ENCODE measurements around the gene MAPRE3.

MAPRE3 gene

DNA sequence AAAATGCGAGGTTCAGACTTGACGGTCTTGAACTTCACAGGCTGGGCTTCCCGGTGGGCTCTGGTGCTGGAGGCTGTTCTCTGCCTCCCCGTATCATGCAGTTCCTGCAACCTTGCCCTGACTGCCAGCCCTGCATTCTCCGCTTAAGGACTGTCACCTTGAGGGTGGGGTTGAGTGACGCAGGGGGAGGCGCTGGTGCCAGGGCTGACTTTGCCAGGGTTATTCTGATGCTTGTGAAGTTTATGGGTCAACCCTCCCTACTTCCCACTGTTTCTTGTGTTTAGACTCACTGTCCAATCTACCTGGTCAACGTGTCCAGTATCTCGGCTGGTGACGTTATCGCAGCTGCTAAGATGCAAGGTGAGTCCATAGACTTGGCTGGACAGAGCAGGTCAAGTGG lies 37.5 kb upstream of the MAPRE3 start:
- H3K4me3 ChIP-seq (ENCODE audit: control insufficient read depth, low read depth, low read length), result no peak overlapping the region
- no peak for DNase-seq (ENCODE audit: low read depth)
- TF ChIP-seq, protein P1, sequence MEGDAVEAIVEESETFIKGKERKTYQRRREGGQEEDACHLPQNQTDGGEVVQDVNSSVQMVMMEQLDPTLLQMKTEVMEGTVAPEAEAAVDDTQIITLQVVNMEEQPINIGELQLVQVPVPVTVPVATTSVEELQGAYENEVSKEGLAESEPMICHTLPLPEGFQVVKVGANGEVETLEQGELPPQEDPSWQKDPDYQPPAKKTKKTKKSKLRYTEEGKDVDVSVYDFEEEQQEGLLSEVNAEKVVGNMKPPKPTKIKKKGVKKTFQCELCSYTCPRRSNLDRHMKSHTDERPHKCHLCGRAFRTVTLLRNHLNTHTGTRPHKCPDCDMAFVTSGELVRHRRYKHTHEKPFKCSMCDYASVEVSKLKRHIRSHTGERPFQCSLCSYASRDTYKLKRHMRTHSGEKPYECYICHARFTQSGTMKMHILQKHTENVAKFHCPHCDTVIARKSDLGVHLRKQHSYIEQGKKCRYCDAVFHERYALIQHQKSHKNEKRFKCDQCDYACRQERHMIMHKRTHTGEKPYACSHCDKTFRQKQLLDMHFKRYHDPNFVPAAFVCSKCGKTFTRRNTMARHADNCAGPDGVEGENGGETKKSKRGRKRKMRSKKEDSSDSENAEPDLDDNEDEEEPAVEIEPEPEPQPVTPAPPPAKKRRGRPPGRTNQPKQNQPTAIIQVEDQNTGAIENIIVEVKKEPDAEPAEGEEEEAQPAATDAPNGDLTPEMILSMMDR (IDR thresholded peaks at IDR 0.05; ENCODE audit: control insufficient read depth, insufficient read depth, low read depth, low read length, missing control alignments), result no peak

DNA sequence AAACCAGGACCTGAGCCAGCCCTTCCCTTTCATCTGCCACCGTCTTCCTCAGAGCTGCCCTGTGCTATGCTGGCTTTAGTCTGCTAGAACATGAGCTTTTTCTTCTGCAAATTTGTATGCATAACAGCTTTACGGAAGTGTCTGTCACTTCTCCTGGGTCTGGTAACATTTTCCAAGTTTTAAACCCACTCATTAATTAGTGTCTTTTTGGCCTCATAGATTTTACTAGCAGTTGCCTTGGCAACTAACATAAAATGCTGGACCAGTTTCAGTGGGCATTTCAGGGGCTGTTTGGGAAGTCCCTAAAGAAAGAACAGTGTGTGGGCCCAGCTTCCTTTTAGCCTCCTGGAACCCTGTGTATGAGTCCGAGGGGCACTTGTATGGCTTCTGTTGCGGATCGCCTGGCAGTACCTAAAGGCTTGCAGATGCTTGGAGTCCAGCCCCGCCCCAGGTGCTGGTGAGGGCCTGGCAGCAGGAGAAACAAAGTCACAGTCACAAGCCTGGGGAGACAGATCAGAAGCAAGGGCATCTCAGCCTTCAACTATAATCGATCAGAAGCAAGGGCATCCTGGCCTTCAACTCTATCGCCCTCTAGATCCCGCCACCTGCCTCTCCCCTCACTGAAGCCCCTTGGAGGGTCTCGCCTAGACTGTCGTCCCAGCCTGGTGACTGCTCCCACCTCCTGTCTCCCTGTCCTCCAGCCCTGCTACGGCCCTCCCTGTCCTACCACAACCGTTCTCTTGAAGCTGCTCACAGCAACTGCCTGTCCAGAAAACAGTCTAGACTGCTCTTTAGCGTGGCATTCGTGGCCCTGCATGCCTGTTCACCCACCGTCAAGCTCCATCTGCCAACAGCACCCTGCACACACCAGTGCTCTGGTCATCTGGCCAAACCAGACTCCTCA lies 36.8 kb upstream of the MAPRE3 start:
- no peak overlapping the region for H3K4me3 ChIP-seq (ENCODE audit: control insufficient read depth, low read depth, low read length)
- DNase-seq (ENCODE audit: low read depth), result no peak
- TF ChIP-seq, protein P1 (IDR thresholded peaks at IDR 0.05; ENCODE audit: control insufficient read depth, insufficient read depth, low read depth, low read length, missing control alignments), result no peak

DNA sequence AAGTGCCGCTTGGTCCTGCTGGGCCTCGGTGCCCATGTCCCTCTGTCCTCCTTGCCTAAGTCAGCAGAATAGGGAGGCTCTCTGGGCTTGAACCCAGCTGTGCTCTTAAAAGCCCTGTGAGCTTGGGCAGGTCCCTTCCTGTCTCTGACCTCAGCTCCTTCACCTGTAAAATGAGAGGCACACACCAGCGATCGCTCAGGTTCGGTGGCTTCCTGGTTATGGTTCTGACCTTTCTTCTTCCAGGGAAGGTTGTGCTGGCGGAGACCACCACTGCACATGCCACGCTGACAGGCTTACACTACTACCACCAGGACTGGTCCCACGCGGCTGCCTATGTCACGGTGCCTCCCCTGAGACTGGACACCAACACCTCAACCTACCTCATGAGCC lies 36.1 kb upstream of the MAPRE3 start:
- DNase-seq (ENCODE audit: low read depth), result no peak
- TF ChIP-seq, protein P1 (IDR thresholded peaks at IDR 0.05; ENCODE audit: control insufficient read depth, insufficient read depth, low read depth, low read length, missing control alignments), result no peak
- no peak overlapping the region for H3K4me3 ChIP-seq (ENCODE audit: control insufficient read depth, low read depth, low read length)

DNA sequence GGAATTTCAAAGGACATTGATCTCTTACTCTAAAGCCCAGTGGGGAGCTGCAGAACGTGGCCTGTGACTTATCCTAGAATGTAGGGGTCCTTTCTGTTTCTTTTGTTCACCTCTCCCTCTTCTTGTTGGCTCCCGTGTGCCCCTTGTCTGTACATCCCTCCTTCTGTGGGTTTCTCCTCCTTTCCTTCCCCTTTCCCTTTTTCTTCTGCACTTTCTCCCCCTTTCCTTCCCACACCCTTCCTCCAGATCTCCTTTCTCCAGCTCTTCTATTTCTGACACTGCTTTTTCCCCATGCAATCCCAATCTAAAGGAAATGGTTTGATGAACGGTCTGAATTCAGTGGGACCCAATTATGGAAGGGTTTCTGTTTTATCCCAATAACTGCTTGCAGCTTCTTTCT lies 35.5 kb upstream of the MAPRE3 start:
- TF ChIP-seq, protein P1 (IDR thresholded peaks at IDR 0.05; ENCODE audit: control insufficient read depth, insufficient read depth, low read depth, low read length, missing control alignments), result no peak
- DNase-seq (ENCODE audit: low read depth), result no peak
- H3K4me3 ChIP-seq (ENCODE audit: control insufficient read depth, low read depth, low read length), result no peak overlapping the region

DNA sequence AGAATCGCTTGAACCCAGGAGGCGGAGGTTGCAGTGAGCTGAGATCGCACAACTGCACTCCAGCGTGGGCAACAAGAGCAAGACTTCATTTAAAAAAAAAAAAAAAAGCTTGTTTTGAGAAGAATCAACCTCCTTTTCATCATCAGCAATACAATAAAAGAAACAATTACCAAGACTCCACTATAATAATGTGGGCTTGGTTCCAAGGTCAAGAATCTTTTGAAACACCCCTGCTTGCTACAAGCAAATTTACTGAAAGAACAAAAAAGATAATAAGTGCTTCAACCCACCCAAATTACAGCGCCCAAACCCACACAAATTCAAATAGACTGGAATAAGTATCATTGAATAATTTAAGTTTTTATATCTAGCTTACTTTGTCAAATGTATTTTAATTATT lies 33.6 kb upstream of the MAPRE3 start:
- TF ChIP-seq, protein P1 (IDR thresholded peaks at IDR 0.05; ENCODE audit: control insufficient read depth, insufficient read depth, low read depth, low read length, missing control alignments), result no peak
- no peak for DNase-seq (ENCODE audit: low read depth)
- H3K4me3 ChIP-seq (ENCODE audit: control insufficient read depth, low read depth, low read length), result no peak overlapping the region

DNA sequence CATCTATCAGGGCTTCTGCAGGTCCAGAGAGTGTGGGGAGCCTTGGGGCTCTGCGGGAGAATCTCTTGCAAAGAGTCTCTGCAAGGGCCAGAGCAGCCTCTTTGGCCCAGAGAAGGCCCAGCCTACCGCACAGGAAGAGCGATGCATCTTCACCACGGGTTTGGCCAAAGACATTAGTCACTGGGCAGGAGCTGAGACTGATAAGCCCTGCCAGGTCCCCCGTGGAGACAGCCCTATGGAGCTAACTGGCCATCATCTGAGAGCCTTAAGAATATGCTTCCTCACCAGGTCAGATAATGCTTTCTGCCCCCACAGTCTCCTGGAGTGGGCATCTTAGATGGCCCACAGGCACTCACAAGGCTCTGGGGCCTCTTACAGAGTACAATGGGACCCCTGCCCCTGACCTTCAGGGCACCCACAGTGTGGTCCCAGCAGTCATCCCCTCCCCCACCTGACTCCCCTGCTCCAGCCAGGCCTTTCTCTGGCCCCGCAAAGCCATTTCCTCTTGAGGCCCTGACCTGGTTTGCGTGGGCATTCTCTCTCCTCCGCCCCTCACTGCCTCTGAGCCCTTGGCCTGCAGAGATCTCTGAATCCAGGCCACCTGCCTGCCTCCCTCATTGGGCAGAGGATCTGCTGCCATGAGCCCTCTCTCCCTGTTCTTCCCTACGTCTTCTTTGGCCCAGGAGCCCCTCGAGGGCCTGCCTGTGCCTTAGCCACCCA lies 31.9 kb upstream of the MAPRE3 start:
- no peak overlapping the region for H3K4me3 ChIP-seq (ENCODE audit: control insufficient read depth, low read depth, low read length)
- TF ChIP-seq, protein P1 (IDR thresholded peaks at IDR 0.05; ENCODE audit: control insufficient read depth, insufficient read depth, low read depth, low read length, missing control alignments), result no peak
- DNase-seq (ENCODE audit: low read depth), result no peak
